T-helper 2 cell treated with Interferon-gamma antibody and Interleukin-4, amounts not matched to agents 5 μg/mL and 100 μg/mL, for 36 hours (primary cell): ENCODE results near the gene GALNT5.

ENCODE experiments used
- DNase-seq: peaks from one replicate; pipeline ENCODE4 v3.0.0; 2021; ENCODE audit warnings: low spot score
- H3K27ac Mint-ChIP-seq: one replicate; pipeline ENCODE4 v1.8.0; 2021; ENCODE audit warnings: mild to moderate bottlenecking, mixed read lengths
- H3K27me3 Mint-ChIP-seq: one replicate; pipeline ENCODE4 v1.8.0; 2021; ENCODE audit warnings: low read depth, mixed read lengths
- H3K36me3 Mint-ChIP-seq: one replicate; pipeline ENCODE4 v1.8.0; 2021; ENCODE audit warnings: low read depth, mixed read lengths
- H3K4me1 Mint-ChIP-seq: one replicate; pipeline ENCODE4 v1.8.0; 2021; ENCODE audit warnings: low read depth, mixed read lengths
- H3K4me3 Mint-ChIP-seq: one replicate; pipeline ENCODE4 v1.8.0; 2022; ENCODE audit warnings: mild to moderate bottlenecking, moderate library complexity, mixed read lengths
- H3K9me3 Mint-ChIP-seq: one replicate; pipeline ENCODE4 v1.8.0; 2021; ENCODE audit warnings: mixed read lengths

Gene GALNT5

GRCh38 chr2:157290525-157290924, 33.0 kb downstream of the GALNT5 start:
- Mint-ChIP-seq H3K27me3 (peaks cover 5% of the 10 kb centered on the region), H3K4me1 (peaks cover 3% of the 10 kb centered on the region), H3K4me3 (no peak overlapping the region), H3K9me3 (no peaks in the 10 kb centered on the region), H3K36me3 (no peaks in the 10 kb centered on the region), H3K27ac (no peak overlapping the region)
- DNase-seq: no peak

DNA sequence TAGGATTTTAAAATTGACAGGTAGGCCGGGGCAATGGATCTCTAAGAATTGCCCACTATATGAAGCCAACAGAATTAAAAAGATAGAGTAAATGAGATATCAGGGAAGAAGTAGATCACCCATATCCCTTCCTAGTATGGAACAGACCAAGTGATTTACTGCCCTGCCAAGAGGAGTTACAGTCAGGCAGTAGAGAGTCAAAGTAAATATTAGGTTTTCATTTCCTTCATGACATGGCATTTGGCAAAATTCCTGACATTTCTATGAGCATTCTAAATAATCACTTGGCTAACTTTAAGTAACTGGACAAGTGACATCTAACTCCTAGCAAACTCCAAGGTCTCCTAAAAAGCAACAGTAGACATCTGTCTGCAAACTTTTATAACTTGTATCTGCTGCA, 33.5 kb downstream of the GALNT5 start:
- H3K36me3 Mint-ChIP-seq: no peaks in the 10 kb centered on the region
- no peaks in the 10 kb centered on the region for H3K9me3 Mint-ChIP-seq
- no peak overlapping the region for H3K4me3 Mint-ChIP-seq
- H3K4me1 Mint-ChIP-seq: peaks cover 3% of the 10 kb centered on the region
- peaks cover 5% of the 10 kb centered on the region for H3K27me3 Mint-ChIP-seq
- DNase-seq: no peak
- no peak overlapping the region for H3K27ac Mint-ChIP-seq

GRCh38 chr2:157292853-157293252, 35.3 kb downstream of the GALNT5 start:
- Mint-ChIP-seq H3K27me3 (no peaks in the 10 kb centered on the region), H3K4me1 (peaks cover 3% of the 10 kb centered on the region), H3K27ac (no peak overlapping the region), H3K36me3 (no peaks in the 10 kb centered on the region), H3K4me3 (no peak overlapping the region), H3K9me3 (no peaks in the 10 kb centered on the region)
- DNase-seq: no peak

GRCh38 chr2:157296490-157296889, 39.0 kb downstream of the GALNT5 start:
- Mint-ChIP-seq H3K4me3 (no peak overlapping the region), H3K4me1 (peaks cover 5% of the 10 kb centered on the region), H3K27ac (no peak overlapping the region), H3K36me3 (no peaks in the 10 kb centered on the region), H3K9me3 (no peaks in the 10 kb centered on the region), H3K27me3 (peaks cover 4% of the 10 kb centered on the region)
- DNase-seq: no peak

GRCh38 chr2:157296958-157297357, 39.5 kb downstream of the GALNT5 start:
- no peak overlapping the region for H3K27ac Mint-ChIP-seq

GRCh38 chr2:157301307-157301706, 43.8 kb downstream of the GALNT5 start:
- no peaks in the 10 kb centered on the region for H3K9me3 Mint-ChIP-seq
- DNase-seq: no peak
- no peak overlapping the region for H3K27ac Mint-ChIP-seq

More at GRCh38 chr2:157296958-157297357, 39.5 kb downstream of the GALNT5 start:
- peaks cover 4% of the 10 kb centered on the region for H3K27me3 Mint-ChIP-seq
- no peaks in the 10 kb centered on the region for H3K36me3 Mint-ChIP-seq
- H3K4me1 Mint-ChIP-seq: peaks cover 5% of the 10 kb centered on the region
- no peaks in the 10 kb centered on the region for H3K9me3 Mint-ChIP-seq
- DNase-seq: no peak
- H3K4me3 Mint-ChIP-seq: no peak overlapping the region

DNA sequence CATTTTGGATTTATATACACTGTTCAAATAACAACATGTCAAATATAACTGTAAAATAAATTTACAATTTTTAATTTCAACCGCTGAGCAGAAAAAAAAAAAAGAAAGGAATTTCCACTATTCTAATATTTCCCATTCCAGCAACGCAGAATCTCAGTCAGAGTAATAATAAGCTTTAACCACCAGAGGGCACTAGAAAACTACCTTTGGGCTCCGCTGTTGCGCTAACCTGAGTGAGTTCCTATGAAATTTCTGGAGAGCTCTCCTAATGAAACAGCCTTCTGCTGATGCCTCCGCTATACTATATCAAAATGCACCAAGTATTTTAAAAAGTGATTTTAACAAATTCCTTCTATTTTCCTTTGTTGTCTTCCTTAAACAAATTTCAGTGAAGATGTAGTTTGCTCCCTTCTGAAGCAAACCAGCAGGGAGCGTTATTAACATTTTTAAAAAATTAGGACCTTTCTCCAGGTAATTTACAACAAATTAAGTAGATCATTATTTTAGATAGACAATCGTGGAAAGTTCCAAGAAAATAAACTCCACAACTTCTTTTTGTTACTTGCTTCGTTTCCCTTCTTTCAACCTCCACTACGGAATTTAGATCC, 45.1 kb downstream of the GALNT5 start:
- DNase-seq: no peak
- H3K27me3 Mint-ChIP-seq: peaks cover 7% of the 10 kb centered on the region
- no peak overlapping the region for H3K27ac Mint-ChIP-seq

More at GRCh38 chr2:157301307-157301706, 43.8 kb downstream of the GALNT5 start:
- H3K4me1 Mint-ChIP-seq: peaks cover 7% of the 10 kb centered on the region
- no peak overlapping the region for H3K4me3 Mint-ChIP-seq
- no peaks in the 10 kb centered on the region for H3K36me3 Mint-ChIP-seq
- peaks cover 7% of the 10 kb centered on the region for H3K27me3 Mint-ChIP-seq

GRCh38 chr2:157303612-157304011, 46.1 kb downstream of the GALNT5 start:
- H3K36me3 Mint-ChIP-seq: no peaks in the 10 kb centered on the region
- no peak overlapping the region for H3K4me3 Mint-ChIP-seq
- no peaks in the 10 kb centered on the region for H3K9me3 Mint-ChIP-seq
- peaks cover 15% of the 10 kb centered on the region for H3K4me1 Mint-ChIP-seq
- peaks cover 6% of the 10 kb centered on the region for H3K27me3 Mint-ChIP-seq
- DNase-seq: no peak
- H3K27ac Mint-ChIP-seq: no peak overlapping the region

More for the DNA sequence above, 45.1 kb downstream of the GALNT5 start:
- peaks cover 14% of the 10 kb centered on the region for H3K4me1 Mint-ChIP-seq
- no peak overlapping the region for H3K4me3 Mint-ChIP-seq
- no peaks in the 10 kb centered on the region for H3K36me3 Mint-ChIP-seq
- H3K9me3 Mint-ChIP-seq: no peaks in the 10 kb centered on the region

DNA sequence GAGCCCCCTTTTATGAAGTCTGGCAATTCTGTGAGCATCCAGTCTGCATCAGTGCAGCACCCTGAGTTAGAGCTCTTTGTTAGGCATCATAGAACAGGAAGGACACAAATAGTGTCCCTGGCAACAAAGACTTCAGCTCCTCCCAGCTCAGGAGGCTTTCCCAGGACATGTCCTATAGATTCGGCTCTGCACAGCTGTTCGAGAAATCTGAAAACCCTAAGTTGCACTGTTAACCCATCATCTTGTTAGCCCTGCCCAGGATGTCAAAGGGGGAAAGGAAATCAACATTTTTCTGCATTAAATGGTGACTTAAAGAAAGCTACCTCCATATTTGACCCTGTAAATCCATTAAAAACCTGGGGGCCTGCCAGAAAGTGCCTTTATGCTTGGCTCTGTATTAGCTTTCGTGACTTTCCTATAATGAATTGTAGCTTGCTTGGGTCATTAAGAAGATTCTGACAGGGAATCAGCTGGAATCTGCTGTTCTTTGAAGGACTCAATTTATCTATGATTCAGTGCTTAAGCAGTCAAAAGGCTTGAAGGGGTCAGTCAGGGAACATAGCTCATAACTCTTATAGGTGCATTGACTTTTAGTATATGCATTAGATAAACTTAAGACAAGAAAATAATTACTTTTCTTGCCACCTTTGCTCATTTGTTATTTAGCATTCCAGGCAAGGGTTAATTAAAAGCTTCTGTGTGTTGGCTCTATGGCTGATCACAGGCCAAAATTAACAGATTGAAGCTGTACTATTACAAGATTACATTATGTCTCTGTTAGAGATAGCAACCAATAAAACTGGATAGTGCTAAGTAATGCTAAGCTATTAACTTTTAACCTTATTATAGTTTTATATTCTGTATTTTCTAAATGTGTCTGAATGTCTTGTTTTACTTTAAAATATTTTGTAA, 47.6 kb downstream of the GALNT5 start:
- no peaks in the 10 kb centered on the region for H3K36me3 Mint-ChIP-seq
- peaks cover 3% of the 10 kb centered on the region for H3K27me3 Mint-ChIP-seq
- H3K27ac Mint-ChIP-seq: no peak overlapping the region
- H3K9me3 Mint-ChIP-seq: no peaks in the 10 kb centered on the region
- H3K4me3 Mint-ChIP-seq: no peak overlapping the region
- peaks cover 15% of the 10 kb centered on the region for H3K4me1 Mint-ChIP-seq
- no peak for DNase-seq

DNA sequence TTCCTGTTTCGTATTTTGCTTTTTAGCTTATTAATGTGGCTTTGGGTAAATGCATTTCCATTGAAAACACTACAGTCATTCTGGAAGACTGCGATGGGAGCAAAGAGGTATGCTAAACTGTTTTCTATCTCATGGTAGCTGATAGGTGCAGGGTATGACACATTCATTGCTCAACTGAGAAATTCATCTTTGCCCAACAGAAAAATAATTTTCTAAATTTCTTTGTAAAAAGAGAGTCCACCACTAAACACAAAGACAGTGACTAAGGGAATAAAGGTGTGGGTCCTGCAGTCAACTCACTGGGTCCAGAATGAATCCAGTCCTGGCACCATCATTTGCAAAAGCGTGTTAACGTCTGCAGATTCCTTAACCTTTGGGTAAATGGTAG, 48.2 kb downstream of the GALNT5 start:
- H3K4me3 Mint-ChIP-seq: no peak overlapping the region
- no peak overlapping the region for H3K27ac Mint-ChIP-seq
- no peak for DNase-seq
- no peaks in the 10 kb centered on the region for H3K9me3 Mint-ChIP-seq
- H3K4me1 Mint-ChIP-seq: peaks cover 15% of the 10 kb centered on the region
- no peaks in the 10 kb centered on the region for H3K36me3 Mint-ChIP-seq
- H3K27me3 Mint-ChIP-seq: peaks cover 3% of the 10 kb centered on the region

GRCh38 chr2:157307021-157307420, 49.5 kb downstream of the GALNT5 start:
- peaks cover 16% of the 10 kb centered on the region for H3K4me1 Mint-ChIP-seq
- no peaks in the 10 kb centered on the region for H3K9me3 Mint-ChIP-seq
- peaks cover 3% of the 10 kb centered on the region for H3K27me3 Mint-ChIP-seq
- no peak overlapping the region for H3K27ac Mint-ChIP-seq
- no peak for DNase-seq
- no peak overlapping the region for H3K4me3 Mint-ChIP-seq
- no peaks in the 10 kb centered on the region for H3K36me3 Mint-ChIP-seq

GRCh38 chr2:157309878-157310277, 52.4 kb downstream of the GALNT5 start:
- H3K36me3 Mint-ChIP-seq: no peaks in the 10 kb centered on the region
- H3K27ac Mint-ChIP-seq: no peak overlapping the region
- DNase-seq: no peak
- no peaks in the 10 kb centered on the region for H3K9me3 Mint-ChIP-seq
- H3K27me3 Mint-ChIP-seq: no peaks in the 10 kb centered on the region
- H3K4me3 Mint-ChIP-seq: no peak overlapping the region
- H3K4me1 Mint-ChIP-seq: peaks cover 17% of the 10 kb centered on the region

DNA sequence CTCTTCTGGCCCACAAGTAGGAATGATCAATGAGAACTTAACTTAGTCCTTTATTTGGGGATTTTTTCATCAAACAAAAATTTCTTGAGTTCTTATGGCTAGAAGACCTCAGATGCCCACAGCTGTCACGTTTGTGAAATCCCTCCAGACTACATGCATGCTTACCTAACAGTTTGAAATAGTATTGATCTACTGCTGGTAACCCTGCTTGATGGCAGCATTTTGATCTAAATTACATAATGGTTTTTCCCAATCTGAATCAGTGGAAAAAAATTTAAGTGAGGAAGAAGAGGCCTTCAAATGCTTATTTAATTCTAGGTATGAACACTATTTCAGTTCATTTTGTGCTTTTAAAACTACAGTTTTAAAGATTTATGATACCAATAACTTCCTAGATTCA, 54.2 kb downstream of the GALNT5 start:
- Mint-ChIP-seq H3K27ac (no peak overlapping the region), H3K9me3 (no peaks in the 10 kb centered on the region), H3K4me3 (no peak overlapping the region), H3K27me3 (no peaks in the 10 kb centered on the region), H3K36me3 (no peaks in the 10 kb centered on the region), H3K4me1 (peaks cover 14% of the 10 kb centered on the region)
- DNase-seq: no peak

- no peak overlapping the region for H3K4me3 Mint-ChIP-seq
- H3K27me3 Mint-ChIP-seq: no peaks in the 10 kb centered on the region
- H3K27ac Mint-ChIP-seq: no peak overlapping the region
- peaks cover 9% of the 10 kb centered on the region for H3K4me1 Mint-ChIP-seq
- no peaks in the 10 kb centered on the region for H3K9me3 Mint-ChIP-seq
- no peak for DNase-seq
- H3K36me3 Mint-ChIP-seq: peaks cover 2% of the 10 kb centered on the region
Observed at GRCh38 chr2:157312866-157313486, 55.5 kb downstream of the GALNT5 start.
